GM18951 (cell line): ENCODE results near the gene TAF4.

Experiments used
- POLR2A ChIP-seq: IDR thresholded peaks from 4 replicates; pipeline ENCODE4 v1.6.1; 2011; ENCODE audit warnings: mild to moderate bottlenecking; ENCODE audit not compliant: insufficient read length, insufficient read depth; ENCODE audit errors: extremely low read depth
- in situ Hi-C: fragments of 300-500 bp; cut with MboI; formaldehyde crosslinking; loops from one replicate; pipeline ENCODE4 v1.12.0; 2022; ENCODE audit warnings: low sequenced_read_pairs, mixed read lengths, inconsistent platforms; ENCODE audit not compliant: unreplicated experiment

Gene TAF4

GRCh38 chr20:62065674-62066338 lies at the start of gene TAF4:
Gene TAF4, minus strand, starts transcription at chr20:62065881. Its CDS starts 71 bp downstream, at chr20:62065810.
- peak; percentile 99 for TF ChIP-seq POLR2A
- in situ Hi-C loops = no loop called here

GRCh38 chr20:62114894-62115293 lies 49.2 kb upstream of the TAF4 start:
- in situ Hi-C loops = no loop called here
- no peak for TF ChIP-seq POLR2A

GRCh38 chr20:62112368-62112767 lies 46.7 kb upstream of the TAF4 start:
- in situ Hi-C loops = no loop called here
- TF ChIP-seq POLR2A = no peak

GRCh38 chr20:62111148-62111547 lies 45.5 kb upstream of the TAF4 start:
- in situ Hi-C loops = no loop called here

GRCh38 chr20:62105592-62105991 lies 39.9 kb upstream of the TAF4 start:
- in situ Hi-C loops = no loop called here

More at GRCh38 chr20:62111148-62111547, 45.5 kb upstream of the TAF4 start:
- no peak for TF ChIP-seq POLR2A

GRCh38 chr20:62104791-62105345 lies 39.2 kb upstream of the TAF4 start:
- TF ChIP-seq POLR2A = no peak
- in situ Hi-C loops = no loop called here

More at GRCh38 chr20:62105592-62105991, 39.9 kb upstream of the TAF4 start:
- no peak for TF ChIP-seq POLR2A

- no peak for TF ChIP-seq POLR2A
- in situ Hi-C loops = no loop called here
These were observed 38.6 kb upstream of the TAF4 start for GRCh38 chr20:62104234-62104789.

GRCh38 chr20:62103508-62104233 lies 38.0 kb upstream of the TAF4 start:
- in situ Hi-C loops = no loop called here
- TF ChIP-seq POLR2A = no peak

- TF ChIP-seq POLR2A = no peak
- in situ Hi-C loops = no loop called here
These were observed 35.4 kb upstream of the TAF4 start for GRCh38 chr20:62101078-62101477.

GRCh38 chr20:62097881-62098407 lies 32.3 kb upstream of the TAF4 start:
- in situ Hi-C loops = no loop called here
- no peak for TF ChIP-seq POLR2A

GRCh38 chr20:62096421-62097380 lies 31.0 kb upstream of the TAF4 start:
- no peak for TF ChIP-seq POLR2A
- in situ Hi-C loops = no loop called here

- in situ Hi-C loops = no loop called here
- no peak for TF ChIP-seq POLR2A
These were observed 23.7 kb upstream of the TAF4 start for GRCh38 chr20:62089393-62089792.
